AG09319 (cell line): ENCODE measurements around the gene OPCML.

Experiments used
- DNase-seq: peaks from one replicate; pipeline ENCODE4 v3.0.0-alpha.2; 2010; ENCODE audit warnings: low read depth; ENCODE audit errors: extremely low read depth
- CTCF ChIP-seq: IDR thresholded peaks from 2 replicates; pipeline ENCODE4 v1.5.1; 2011; ENCODE audit warnings: low read depth, mild to moderate bottlenecking, inconsistent platforms, low read length, moderate library complexity

Gene OPCML

GRCh38 chr11:133362916-133363315 lies 169.4 kb downstream of the OPCML start:
- DNase-seq: no peak
- TF ChIP-seq CTCF: no peak

- DNase-seq: no peak
- no peak for TF ChIP-seq CTCF
Observed at GRCh38 chr11:133362156-133362555, 170.1 kb downstream of the OPCML start.

- DNase-seq: no peak
Observed at GRCh38 chr11:133361689-133361994, 170.7 kb downstream of the OPCML start.

GRCh38 chr11:133360860-133361688 lies 171.2 kb downstream of the OPCML start:
- no peak for TF ChIP-seq CTCF
- no peak for DNase-seq

More at GRCh38 chr11:133361689-133361994, 170.7 kb downstream of the OPCML start:
- no peak for TF ChIP-seq CTCF

- no peak for DNase-seq
- TF ChIP-seq CTCF: no peak
Observed at GRCh38 chr11:133355095-133355494, 177.2 kb downstream of the OPCML start.

- no peak for DNase-seq
- TF ChIP-seq CTCF: no peak
Observed at GRCh38 chr11:133354069-133354468, 178.2 kb downstream of the OPCML start.

GRCh38 chr11:133350045-133350444 lies 182.3 kb downstream of the OPCML start:
- no peak for TF ChIP-seq CTCF
- no peak for DNase-seq
